HEK293 (cell line): ENCODE measurements around the gene MSH2.

ENCODE experiments used
- CTCF ChIP-seq: fragments of 450-650 bp; formaldehyde crosslinking; IDR thresholded peaks from 2 replicates; pipeline ENCODE4 v1.5.1; 2016; ENCODE audit warnings: missing biosample characterization, missing genetic modification characterization
- KLF16 ChIP-seq: fragments of 450-650 bp; formaldehyde crosslinking; IDR thresholded peaks from 2 replicates; pipeline ENCODE4 v1.5.1; 2017; ENCODE audit warnings: missing biosample characterization, missing genetic modification characterization
- MYNN ChIP-seq: fragments of 450-650 bp; formaldehyde crosslinking; IDR thresholded peaks from 2 replicates; pipeline ENCODE4 v1.5.1; 2016; ENCODE audit warnings: missing biosample characterization, missing genetic modification characterization, borderline replicate concordance
- TCF7L2 ChIP-seq: IDR thresholded peaks from 2 replicates; pipeline ENCODE4 v1.6.1; 2011; ENCODE audit warnings: low read depth, mild to moderate bottlenecking, inconsistent platforms, low read length, moderate library complexity, borderline replicate concordance
- ZBTB26 ChIP-seq: fragments of 450-650 bp; formaldehyde crosslinking; optimal IDR thresholded peaks from 2 replicates; pipeline ENCODE3; 2016; ENCODE audit warnings: missing biosample characterization, mild to moderate bottlenecking, missing genetic modification characterization
- ZNF133 ChIP-seq: fragments of 450-650 bp; formaldehyde crosslinking; IDR thresholded peaks from 2 replicates; pipeline ENCODE4 v1.5.1; 2016; ENCODE audit warnings: missing biosample characterization, missing genetic modification characterization
- ZNF202 ChIP-seq: fragments of 450-650 bp; formaldehyde crosslinking; IDR thresholded peaks from 2 replicates; pipeline ENCODE4 v1.5.1; 2016; ENCODE audit warnings: missing biosample characterization, missing genetic modification characterization, borderline replicate concordance
- ZNF211 ChIP-seq: fragments of 450-650 bp; formaldehyde crosslinking; IDR thresholded peaks from 2 replicates; pipeline ENCODE4 v1.5.1; 2016; ENCODE audit warnings: low read depth, missing biosample characterization, missing genetic modification characterization
- ZNF404 ChIP-seq: fragments of 450-650 bp; formaldehyde crosslinking; IDR thresholded peaks from 2 replicates; pipeline ENCODE4 v1.5.1; 2017; ENCODE audit warnings: missing biosample characterization, missing genetic modification characterization
- ZNF518A ChIP-seq: fragments of 450-650 bp; formaldehyde crosslinking; conservative IDR thresholded peaks from 2 replicates; pipeline ENCODE4 v1.5.1; 2016; ENCODE audit warnings: low read depth, missing biosample characterization, missing genetic modification characterization
- ZNF701 ChIP-seq: fragments of 450-650 bp; formaldehyde crosslinking; IDR thresholded peaks from 2 replicates; pipeline ENCODE4 v1.5.1; 2016; ENCODE audit warnings: missing biosample characterization, missing genetic modification characterization
- ZNF830 ChIP-seq: fragments of 450-650 bp; IDR thresholded peaks from 2 replicates; pipeline ENCODE4 v1.5.0; 2018; ENCODE audit warnings: missing biosample characterization, missing genetic modification characterization, low read depth, mild to moderate bottlenecking, moderate library complexity
- ZSCAN30 ChIP-seq: fragments of 450-650 bp; IDR thresholded peaks from 2 replicates; pipeline ENCODE4 v1.5.1; 2018; ENCODE audit warnings: missing biosample characterization, mild to moderate bottlenecking, missing genetic modification characterization, moderate library complexity

- no peak for TF ChIP-seq ZSCAN30
- TF ChIP-seq KLF16, result no peak
- TF ChIP-seq CTCF (tag by site-specific recombination), result no peak
- no peak for TF ChIP-seq ZNF830 (tag by site-specific recombination)
- no peak for TF ChIP-seq ZNF518A (tag by site-specific recombination)
- no peak for TF ChIP-seq ZBTB26 (tag by site-specific recombination)
- no peak for TF ChIP-seq ZNF133 (tag by site-specific recombination)
- TF ChIP-seq TCF7L2, result no peak
- no peak for TF ChIP-seq MYNN
- no peak for TF ChIP-seq ZNF701 (tag by site-specific recombination)
- TF ChIP-seq ZNF202, result no peak
- TF ChIP-seq ZNF404 (tag by site-specific recombination), result no peak
- TF ChIP-seq ZNF211 (tag by site-specific recombination), result no peak
Measured at GRCh38 chr2:47471429-47472116, 68.6 kb downstream of the MSH2 start.
